CD4-positive, alpha-beta T cell treated with Interleukin-21 for 1 hour (primary cell): ENCODE results near the gene GALNS.
"Not testable (repeated sequence)": the region's sequence is repeated elsewhere in the genome, so short reads cannot be mapped to it uniquely, and the experiment has no call there.

ENCODE experiments used
- DNase-seq: peaks from one replicate; pipeline ENCODE4 v3.0.0-alpha.2; 2020

Gene GALNS

DNA sequence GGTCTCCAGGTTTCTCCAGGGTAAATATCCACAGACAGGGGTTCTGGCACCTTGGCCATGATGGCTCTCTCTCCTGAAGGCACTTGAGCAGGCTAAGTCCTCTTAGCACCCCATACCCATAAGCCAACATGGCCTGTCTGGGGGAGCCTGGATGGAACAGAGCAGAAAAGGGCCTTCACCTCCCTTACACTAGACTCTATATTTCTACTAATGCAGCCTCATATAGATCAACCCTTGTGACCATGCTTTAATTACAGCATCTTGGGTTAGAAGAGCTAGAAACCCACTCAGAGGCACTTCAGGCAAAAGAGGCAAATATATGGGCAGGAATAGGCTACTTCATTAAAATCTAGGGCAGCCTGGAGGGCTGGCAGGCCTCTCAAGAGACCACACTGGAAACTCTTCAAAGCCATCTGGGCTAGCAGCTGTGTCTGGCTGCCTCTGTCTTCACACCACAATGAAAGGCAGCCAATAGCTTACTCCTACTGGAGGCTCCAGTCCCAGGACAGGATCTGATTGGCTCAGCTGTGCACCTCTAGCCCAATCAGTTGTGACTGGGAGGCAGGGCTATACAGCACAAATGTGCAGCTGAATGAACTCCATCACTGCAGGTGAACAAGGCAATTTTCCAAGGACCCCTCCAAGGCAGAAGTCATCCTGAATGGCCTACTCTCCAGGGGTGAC lies 57.8 kb downstream of the GALNS start:
- DNase-seq: no peak

- DNase-seq: no peak
These were observed 58.7 kb downstream of the GALNS start for GRCh38 chr16:88798073-88798472.

DNA sequence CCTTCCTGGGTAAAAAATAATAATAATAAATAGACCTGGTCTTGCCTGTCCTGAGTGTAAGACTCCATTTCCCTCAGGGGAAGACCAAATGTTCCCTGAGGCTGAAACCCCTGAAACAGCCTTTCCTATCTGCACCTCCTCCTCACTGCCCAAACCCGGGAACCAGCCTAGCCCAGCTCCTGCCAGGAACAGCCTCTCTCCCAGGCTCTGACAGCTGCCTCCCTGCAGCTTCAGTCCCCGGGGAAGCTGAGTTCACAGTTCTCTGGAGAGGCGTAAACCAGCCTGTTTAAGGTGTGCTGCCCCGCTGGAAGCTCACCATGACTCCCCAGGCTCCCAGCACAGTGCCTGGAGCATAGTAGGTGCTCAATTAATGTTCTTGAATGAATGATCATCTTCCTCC lies 60.5 kb downstream of the GALNS start:
- DNase-seq: no peak

DNA sequence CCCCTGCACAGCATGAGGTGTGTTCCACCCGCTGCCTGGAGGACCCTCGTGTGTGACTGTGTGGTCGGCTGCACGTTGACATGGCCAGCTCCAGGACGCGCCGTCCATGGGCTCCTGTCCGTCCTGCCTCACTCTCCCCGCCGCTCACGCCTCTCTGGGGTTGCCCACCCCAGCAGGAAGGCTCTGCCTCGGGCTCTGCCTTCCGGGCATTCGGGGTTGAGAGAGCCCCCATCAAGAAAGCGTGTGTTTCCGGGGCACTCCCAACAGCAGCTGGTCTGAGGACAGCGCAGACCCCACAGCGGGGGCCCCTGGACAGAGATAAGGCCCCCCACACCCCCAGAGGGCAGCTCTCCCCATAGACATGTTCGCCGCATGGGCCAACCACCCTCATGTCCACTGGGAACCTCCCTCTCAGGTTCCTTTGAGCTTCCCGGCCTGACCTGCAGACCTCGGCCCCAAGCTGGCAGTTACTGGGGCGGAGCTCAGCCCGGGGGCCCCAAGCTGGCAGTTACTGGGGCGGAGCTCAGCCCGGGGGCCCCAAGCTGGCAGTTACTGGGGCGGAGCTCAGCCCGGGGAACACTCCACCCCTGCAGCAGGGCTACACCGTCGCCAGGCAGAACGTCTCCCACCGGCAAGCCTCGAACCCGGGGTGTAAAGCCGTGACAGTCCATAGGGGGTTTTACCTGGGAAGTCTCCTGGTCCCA lies 63.3 kb downstream of the GALNS start:
- DNase-seq: no peak

DNA sequence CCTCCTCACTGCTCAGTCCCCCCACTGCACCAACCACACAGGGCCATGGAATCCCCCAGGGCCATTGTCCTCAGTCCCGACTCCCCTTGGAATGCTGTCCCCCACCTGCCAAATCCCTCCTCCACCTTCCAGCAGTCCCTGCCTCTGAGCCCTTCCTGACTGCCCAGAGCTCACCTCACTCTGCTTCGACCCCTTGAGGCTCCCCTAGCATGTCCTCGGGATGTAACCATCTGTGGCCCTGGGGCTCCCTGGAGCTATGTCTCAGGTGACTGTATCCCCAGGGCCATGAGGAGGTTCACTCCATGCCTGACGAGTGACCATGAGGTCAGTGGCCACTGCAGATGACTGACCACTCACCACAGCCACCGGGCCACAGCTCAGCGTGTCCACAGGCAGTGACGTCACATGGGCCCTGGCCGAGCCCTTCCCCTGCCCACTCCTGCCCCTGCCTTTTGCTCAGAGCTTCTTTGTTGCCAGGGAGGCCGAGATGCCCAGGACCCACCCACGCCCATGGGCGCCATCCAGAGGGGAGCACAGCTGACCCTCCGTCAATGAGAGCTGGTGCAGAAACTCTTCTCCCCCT lies 64.0 kb downstream of the GALNS start:
- no peak for DNase-seq

DNA sequence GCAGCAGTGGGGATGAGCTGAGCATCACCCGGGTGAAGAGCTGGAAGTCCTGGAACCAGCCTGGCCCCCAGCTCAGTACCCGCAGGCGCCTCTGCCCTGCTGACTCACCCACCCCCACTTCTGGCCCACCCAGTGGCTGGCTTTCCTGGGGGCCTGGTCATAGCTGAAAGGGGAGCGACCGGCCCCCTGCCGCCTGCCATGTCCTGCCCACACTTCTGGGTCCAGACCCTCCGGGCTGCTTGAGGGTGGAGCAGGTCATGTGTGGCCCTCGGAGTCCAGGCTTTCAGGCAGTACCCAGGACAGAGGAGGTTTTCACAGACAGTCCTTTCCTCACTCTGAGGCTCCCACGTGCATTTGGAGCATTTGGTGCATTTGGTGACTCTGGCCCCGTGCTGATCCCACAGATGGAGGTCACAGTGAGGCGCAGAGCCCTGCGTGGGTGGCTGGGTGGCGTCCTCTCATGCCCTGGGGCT lies 64.6 kb downstream of the GALNS start:
- no peak for DNase-seq

- DNase-seq: peak; percentile 69
These were observed 66.2 kb downstream of the GALNS start for GRCh38 chr16:88790312-88791211.

DNA sequence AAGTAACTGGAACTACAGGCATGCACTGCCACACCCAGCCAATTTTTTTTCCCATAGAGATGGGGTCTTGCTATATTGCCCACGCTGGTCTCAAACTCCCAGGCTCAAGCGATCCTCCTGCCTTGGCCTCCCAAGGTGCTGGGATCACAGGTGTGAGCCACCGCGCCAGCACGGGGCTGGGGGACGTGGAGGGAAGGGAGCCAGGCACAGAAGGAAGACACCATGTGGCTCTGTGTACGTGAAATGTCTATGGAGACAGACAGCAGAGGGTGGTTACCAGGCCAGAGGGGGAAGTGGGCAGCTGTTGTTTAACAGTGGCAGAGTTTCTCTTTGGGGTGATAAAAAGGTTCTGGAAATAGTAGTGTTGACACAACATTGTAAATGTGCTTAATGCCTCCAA lies 67.2 kb downstream of the GALNS start:
- no peak for DNase-seq

DNA sequence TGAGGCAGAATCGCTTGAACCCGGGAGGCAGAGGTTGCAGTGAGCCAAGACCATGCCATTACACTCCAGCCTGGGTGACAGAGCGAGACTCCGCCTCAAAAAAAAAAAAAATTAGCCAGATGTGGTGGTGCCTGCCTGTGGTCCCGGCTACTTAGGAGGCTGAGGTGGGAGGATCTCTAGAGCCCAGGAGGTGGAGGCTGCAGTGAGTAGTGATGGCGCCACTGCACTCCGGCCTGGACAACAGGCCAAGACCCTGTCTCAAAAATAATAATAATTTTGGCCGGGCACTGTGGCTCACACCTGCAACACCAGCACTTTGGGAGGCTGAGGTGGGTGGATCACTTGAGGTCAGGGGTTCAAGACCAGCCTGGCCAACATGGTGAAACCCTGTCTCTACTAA lies 68.0 kb downstream of the GALNS start:
- not testable (repeated sequence) for DNase-seq

GRCh38 chr16:88787579-88788314 lies 69.0 kb downstream of the GALNS start:
- DNase-seq: no peak

- peak; percentile 88 for DNase-seq
These were observed 71.4 kb downstream of the GALNS start, which contains the start of gene PIEZO1 for GRCh38 chr16:88785106-88785924. Gene PIEZO1 (minus strand): TSS chr16:88785220. CDS start chr16:88784964, 256 bp downstream.

DNA sequence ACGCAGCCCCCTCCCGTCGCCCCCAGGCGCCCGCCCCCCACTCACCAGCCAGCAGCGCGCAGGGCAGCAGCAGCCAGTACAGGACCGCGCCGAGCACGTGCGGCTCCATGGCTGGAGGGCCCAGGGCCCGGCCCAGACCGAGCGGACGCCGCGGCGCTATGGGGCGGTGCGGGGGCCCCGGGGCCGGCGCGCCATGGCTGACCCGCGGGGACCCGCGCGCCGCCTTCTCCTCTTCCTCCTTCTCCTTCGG lies 72.0 kb downstream of the GALNS start:
- DNase-seq: no peak

- peak; percentile 49 for DNase-seq
These were observed 72.5 kb downstream of the GALNS start for GRCh38 chr16:88784074-88784855.

GRCh38 chr16:88783391-88784073 lies 73.2 kb downstream of the GALNS start:
- peak; percentile 31 for DNase-seq

- no peak for DNase-seq
These were observed 74.0 kb downstream of the GALNS start for GRCh38 chr16:88782454-88783390.

DNA sequence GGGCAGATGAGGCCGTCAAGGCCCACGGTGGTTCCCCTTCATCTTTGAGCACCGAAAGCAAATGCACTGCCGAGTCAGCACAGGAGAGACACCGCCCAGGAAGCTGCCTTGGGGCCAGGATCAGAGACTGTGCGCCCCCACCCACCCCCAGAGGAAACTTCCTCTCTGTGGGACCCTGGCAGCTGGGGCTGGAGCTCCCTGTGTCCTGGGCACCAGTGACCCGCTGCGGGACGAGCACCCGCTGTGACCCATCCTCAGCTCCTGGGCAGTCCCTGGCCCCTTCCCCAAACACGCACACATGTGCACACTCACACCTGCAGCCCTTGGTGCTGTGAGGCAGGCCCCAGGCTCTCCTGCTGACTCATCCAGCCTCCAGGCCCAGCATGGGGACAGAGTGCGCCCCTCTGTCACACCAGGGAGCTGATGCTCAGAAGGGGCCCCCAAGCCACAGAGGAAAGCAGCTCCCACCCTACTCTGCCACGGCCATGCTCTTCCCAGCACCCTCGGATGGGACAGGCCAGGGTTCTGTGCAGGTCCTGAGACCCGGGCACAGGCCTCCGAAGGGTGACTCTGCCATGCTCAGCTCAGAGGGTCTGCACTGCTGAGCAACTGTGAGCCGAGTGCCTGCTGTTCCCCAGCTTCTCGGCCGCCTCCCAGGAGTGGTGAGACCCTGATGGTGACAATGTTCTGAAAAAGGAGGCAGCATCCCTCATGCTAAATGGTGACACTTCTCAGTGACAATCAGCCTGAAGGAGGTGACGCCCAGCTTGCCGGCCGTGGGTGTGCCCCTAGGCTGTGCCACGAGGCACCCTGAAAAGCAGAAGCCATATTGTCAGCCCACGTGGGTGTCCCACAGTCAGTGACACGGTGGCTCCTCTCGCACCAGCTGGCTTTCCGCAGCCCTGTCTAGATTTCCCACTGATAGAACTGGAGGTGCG lies 75.3 kb downstream of the GALNS start:
- peak; percentile 75 for DNase-seq

DNA sequence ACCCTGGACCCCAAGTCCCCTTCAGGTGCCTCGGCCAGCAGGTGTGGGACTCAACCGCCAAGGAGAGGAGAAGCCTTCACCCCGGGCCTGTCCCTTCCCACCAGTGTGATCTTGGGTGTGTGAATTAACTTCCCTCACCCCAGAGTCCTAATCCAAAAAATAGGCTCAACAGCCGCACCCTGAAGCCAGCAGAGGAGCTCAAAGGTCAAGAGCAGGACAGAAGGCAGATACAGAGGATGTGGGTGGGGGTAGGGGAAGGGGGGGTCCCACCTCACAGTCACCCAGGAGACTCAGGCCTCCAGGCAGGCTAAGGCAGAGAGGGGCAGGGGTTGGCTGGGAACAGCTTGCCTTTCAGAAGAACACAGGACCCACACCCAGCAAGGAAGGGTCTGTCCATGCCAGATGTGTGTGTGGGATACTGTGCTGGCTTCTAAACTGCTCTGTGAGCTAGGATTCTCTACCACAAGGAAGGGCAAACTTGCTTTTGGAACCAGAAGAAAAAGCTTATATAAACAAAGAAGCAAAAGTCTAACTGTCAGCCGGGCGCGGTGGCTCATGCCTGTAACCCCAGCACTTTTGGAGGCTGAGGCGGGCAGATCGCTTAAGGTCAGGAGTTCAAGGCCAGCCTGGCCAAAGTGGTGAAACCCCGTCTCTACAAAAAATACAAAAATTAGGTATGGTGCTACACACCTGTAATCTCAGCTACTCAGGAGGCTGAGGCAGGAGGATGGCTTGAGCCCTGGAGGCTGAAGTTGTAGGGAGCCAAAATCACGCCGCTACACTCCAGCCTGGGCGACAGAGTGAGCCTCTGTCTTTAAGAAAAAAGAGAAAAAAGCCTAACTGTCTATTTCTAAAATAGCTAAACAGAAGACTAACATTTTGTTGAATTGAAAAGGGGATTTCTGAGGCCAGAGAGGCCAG lies 76.3 kb downstream of the GALNS start:
- DNase-seq: no peak
